NCI-H146 treated with DMSO at 0.1 percent for 48 hours (cell line): ENCODE results near the gene FLACC1.
"Not testable (repeated sequence)": the region's sequence is repeated elsewhere in the genome, so short reads cannot be mapped to it uniquely, and the experiment has no call there.

Experiments used
- DNase-seq: peaks from one replicate; lab custom pipeline; 2025; ENCODE audit not compliant: unreplicated experiment; lab: John Stamatoyannopoulos, UW

The FLACC1 gene

DNA sequence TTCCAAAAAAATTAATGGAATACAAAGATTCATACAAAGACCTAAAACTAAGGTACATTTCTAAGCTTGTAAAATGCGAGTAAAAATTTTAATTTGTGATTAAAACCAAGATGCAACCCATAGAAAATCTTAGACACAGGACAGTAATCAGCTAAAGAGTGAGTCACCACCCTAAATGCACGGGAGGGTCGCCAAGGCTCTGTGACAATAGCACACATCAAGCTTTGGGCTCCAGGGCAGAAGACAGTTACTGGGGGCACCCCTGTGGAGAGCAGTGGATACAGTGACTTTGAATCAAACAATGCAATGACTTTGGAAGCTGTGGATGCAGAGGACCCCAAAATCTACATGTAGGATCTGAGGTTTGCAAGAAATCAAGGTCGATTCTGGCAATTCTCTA is 7.5 kb downstream of the FLACC1 start:
- no peak for DNase-seq

DNA sequence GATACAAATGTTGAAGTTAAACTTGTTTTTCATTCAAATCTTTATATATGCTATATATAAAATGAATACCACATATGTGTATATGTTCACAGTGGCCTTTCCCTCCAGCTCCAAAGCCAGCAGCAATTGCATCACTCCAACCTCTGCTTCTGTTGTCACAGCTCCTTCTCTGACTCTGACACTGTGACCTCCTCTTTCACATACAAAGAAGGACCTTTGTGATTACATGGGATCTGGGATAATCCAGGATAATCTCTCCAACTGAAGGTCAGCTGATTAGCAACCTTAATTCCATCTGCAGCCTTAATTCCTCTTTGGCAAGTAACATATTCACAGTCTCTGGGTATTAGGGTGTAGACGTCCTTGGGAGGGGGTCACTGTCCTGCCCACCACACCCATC is 8.4 kb downstream of the FLACC1 start:
- DNase-seq: no peak

DNA sequence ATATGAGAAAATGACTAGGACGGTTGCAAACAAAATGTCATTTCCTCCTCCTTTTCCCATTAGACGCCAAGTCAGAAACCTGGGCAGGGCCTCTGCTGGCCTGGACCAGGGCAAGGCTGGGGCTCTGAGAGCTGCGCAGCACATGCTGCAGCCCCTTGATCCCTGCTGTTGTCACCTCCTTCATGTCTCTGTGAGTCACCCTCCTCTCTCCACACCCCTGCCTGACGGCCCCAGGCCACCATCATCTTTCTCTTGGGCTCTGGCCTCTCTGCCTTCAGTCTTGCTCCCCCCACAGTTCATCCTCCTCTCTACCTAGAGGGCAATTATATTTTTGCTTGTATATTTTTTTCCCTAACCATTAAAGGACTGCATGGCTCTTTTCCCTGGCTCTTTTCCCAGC is 10.0 kb downstream of the FLACC1 start:
- no peak for DNase-seq

DNA sequence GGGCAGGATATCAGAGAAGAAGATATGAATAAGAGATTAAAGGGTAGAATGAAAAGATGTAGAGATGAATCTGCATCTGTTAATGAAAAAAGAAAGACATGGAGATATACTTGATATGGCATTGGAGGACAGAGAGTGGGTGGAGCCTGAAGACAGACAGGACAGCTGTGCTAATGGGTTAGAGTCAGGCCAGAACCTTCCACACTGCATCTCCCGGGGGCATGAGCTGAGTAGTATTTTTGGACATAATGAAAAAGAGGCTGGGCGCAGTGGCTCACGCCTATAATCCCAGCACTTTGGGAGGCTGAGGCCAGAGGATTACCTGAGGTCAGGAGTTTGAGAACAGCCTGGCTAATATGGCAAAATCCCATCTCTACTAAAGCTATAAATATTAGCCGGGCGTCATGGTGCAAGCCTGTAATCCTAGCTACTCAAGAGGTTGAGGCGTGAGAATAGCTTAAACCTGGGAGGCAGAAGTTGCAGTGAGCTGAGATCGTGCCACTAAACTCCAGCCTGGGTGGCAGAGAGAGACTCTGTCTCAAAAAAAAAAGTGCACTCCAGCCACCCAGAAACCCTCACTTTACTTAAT is 11.4 kb downstream of the FLACC1 start:
- DNase-seq: no peak

DNA sequence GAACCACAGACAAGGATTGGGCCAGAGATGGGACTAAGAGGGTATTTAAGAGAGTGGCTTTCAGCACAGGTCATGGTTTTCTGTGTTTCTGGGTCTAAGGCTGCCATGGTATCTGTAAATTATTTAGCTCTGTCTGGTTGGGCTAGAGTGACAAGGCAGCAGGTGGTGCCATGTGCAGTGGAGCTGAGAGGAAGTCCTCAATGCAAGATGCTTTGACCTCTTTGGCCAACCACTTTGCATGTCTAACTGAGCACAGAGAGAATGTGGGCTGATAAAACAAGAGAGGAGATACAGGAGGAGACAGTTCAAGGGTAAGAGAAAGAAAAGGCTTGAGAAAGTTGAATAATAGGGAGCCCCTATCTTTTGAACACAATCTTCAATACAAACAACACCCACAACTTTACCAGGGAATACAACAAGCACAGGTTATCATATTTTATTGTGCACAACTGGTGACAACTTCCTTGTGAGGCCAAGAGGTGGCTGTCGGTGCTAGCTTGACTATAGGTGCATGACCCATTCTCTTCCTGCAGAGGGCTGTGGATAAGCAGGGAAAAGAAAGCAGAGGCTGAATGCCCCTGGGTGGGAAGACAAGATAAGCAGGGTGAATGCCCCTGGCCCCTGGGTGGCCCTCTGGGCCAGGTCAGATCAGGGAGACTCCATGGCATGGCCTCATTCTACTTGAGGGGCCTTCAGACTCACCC is 12.3 kb downstream of the FLACC1 start:
- no peak for DNase-seq

DNA sequence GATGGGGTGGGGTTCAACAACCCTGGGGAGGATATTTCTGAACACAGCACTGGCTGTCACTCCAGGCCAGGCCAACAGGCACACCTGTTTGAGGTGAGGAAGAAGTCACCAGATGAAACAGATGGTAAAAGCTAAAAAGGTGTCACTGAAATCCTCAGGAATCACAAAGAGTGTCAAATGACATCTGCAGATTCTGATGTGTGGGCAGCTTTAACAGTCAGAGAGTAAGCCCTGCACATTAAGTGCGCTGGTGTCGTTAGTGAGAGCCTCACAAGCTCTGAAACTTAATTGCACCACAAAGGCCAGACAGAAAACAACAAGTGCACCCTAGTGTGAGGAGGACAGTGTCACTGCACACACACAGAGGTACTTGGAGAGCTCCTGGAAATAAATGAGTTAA is 13.6 kb downstream of the FLACC1 start:
- no peak for DNase-seq

DNA sequence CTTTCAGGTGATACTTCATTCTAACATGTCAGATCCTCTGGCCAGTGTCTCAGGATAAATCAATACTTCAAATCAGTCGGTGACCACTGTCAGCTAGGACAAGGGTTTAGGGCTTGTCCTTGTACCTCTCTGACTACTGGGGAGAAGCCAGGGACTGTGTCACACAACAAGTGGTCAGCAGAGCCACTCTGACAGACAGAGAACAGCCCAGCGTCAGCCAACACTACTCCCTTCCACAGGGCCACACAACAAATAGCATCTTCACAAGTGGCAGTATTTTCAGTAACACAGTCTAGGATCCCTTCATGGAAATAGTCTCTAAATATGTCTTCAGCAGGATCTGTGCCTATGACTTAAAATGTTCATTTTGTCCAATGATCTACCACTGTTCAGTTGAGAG is 14.2 kb downstream of the FLACC1 start:
- no peak for DNase-seq

DNA sequence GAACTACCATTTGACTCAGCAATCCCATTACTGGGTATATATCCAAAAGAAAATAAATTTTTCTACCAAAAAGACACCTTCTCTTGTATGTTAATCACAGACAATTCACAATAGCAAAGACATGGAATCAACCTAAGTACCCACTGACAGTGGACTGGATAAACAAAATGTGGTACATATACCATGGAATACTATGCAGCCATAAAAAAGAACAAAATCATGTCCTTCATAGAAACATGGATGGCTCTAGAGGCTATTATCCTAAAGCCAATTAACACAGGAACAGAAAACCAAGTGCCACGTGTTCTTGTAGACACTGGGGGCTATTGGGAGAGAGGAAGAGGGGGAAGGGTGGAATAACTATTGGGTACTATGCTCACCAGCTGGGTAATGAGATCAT is 27.7 kb downstream of the FLACC1 start:
- no peak for DNase-seq

DNA sequence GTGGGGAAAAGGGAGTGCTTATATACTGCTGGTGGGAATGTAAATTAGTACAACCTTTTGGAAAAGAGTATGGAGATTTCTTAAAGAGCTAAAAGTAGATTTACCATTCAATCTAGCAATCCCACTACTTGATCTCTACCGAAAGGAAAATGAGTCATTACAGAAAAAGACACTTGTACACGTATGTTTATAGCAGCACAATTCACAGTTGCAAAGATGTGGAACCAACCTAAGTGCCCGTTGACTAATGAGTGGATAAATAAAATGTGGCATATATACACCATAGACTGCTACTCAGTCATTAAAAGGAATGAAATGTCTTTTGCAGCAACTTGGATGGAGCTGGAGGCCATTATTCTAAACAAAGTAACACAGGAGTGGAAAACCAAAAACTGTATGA is 29.5 kb downstream of the FLACC1 start:
- DNase-seq: no peak

DNA sequence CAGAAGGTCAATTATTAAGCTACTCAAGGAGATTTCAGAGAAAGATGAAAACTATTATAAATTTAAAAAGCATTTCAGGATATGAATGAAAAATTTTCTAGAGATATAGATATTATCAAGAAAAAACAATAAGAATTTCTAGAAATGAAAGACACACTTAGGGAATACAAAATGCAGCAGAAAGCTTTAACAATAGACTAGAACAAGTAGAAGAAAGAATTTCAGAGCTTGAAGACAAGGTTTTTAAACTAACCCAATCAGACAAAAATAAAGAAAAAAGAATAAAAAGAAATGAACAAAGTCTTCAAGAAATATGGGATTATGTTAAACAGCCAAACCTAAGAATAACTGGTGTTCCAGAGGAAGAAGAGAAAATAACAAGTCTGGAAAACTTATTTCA is 34.4 kb downstream of the FLACC1 start:
- DNase-seq: no peak

DNA sequence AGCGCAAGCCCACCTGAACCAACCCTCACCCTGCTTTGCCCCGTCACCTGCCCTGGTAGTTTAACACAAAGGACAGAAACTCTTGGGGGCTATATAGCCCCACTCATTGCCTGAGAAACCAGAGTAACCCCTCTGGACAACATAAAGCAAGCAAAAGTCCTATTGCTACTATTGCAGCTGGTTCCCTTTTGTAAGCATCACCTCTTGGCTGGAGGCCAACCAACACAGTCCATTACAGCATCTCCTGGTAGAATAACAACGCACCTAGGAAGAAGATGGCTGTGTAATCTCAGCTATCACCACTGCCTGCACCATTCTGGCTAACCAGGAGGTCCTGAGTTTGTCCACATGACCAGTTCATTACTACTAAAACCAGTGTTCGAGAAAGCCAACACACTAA is 36.4 kb downstream of the FLACC1 start:
- no peak for DNase-seq

DNA sequence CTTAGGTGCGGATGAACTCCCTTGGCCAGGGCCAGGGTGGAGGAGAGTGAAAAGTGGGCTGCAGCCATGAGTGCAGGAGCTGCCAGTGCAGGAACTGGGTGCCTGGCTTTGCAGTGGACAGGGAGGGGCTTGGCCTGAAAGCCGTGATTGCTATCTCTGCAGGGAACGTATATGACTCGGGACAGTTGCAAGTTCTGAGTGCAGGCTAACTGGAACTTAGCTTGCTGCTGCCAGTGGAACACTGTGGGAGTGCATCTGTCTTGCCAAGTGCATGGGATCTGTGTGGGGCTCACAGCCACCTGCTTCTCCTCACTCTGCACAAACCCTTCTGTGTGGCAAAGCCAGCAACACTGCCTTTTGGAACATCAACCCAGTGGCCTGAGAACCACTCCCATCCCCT is 36.9 kb downstream of the FLACC1 start:
- DNase-seq: no peak

DNA sequence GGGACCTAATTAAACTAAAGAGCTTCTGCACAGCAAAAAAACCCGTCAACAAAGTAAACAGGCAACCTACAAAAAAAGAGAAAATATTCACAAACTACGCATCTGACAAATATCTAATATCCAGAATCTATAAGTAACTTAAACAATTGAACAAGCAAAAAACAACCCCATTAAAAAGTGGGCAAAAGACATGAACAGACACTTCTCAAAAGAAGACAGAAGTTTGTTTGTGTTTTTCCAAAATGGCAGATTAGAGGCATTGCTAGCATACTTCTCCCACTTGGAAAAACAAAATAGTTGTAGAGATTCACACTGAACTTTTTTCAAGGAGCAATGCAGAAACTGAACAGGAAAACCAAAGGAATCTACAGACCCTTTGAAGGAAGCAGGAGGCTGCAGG is 37.6 kb downstream of the FLACC1 start:
- no peak for DNase-seq

DNA sequence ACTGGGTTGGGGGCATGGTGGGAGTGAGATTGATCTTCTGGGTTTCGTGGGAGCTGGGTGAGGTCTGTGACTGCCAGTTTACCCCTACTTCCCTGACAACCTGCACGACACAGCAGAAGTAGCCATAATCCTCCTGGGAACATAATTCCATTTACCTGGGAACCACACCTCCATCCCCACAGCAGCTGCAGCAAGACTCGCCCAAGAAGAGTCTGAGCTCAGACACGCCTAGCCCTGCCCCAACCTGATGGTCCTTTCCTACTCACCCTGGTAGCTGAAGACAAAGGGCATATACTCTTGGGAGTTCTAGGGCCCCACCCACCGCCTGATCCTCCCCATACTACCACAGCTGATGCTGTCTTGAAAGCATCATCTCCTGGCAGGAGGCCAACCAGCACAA is 43.8 kb downstream of the FLACC1 start:
- DNase-seq: no peak

DNA sequence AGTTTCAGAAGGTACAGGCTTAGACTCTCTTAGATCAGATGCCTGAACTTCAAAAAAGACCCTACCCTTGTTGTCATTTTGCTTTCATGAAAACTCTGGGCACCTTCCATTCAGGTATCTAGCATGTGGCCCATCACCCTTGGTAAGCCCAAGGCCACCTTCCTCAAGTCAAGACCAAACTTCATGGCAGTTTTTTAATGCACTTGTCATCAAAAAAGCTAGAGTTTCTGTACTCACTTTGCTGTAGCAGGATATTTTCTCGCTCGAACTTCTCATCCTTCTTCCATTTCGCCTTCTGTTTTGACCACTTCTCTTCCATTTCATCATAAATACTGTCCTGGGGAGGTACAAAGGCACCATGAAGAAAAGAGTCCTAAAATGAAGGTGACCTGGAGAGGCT is 48.2 kb downstream of the FLACC1 start:
- no peak for DNase-seq

DNA sequence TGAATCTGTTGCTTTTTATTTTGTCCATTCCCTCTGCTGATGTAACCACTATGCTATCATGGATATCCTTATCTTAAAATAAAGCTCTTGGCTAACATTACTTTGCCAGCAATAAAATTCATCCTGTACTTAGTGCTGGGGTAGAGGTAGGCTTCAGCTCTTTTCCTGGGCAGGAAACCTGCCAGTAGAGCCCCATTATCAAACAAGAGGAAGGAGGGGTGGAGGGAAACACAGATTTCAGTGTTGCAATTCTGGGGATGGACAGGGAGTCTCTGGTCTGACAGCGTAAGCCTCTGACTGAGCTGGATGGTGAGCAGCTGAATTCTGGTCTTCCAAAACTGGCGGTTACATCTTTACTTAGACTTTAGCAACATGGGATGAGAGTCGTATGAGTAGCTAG is 49.3 kb downstream of the FLACC1 start:
- DNase-seq: no peak

DNA sequence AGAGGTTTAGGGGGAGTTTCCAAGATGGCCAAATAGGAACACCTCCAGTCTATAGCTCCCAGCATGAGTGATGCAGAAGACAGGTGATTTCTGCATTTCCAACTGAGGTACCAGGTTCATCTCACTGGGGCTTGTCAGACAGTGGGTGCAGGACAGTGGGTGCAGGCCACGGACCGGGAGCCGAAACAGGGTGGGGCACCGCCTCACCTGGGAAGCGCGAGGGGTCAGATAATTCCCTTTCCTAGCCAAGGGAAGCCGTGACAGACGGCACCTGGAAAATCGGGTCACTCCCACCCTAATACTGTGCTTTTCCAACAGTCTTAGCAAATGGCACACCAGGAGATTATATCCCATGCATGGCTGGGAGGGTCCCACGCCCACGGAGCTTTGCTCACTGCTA is 57.2 kb downstream of the FLACC1 start:
- DNase-seq: not testable (repeated sequence)

DNA sequence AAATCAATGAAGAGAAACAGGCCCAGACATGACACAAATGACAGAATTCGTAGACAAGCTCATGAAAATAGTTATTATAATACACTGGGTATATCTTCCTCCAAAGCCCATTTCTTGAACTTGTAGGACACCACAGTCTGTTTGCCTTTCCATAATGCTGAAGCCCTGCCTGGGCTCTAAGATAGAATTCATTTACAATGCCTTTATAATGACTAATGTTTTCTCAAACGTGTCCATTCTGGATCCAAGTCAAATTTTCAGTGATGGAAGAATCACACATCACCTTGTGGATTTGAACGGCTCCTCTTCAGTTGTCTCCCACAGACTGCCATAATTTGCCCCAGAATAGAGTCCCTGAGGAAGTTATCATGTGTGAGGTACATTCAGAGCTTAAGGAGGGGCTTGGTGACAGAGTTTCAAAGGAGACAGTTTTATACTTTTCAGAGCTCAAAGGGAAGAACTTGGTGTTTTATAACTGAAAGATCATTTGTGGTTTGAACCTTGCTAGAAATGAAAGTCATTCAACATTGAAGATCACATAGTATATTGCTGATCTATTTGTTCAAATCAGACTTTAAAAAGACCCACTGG is 58.6 kb downstream of the FLACC1 start:
- no peak for DNase-seq

DNA sequence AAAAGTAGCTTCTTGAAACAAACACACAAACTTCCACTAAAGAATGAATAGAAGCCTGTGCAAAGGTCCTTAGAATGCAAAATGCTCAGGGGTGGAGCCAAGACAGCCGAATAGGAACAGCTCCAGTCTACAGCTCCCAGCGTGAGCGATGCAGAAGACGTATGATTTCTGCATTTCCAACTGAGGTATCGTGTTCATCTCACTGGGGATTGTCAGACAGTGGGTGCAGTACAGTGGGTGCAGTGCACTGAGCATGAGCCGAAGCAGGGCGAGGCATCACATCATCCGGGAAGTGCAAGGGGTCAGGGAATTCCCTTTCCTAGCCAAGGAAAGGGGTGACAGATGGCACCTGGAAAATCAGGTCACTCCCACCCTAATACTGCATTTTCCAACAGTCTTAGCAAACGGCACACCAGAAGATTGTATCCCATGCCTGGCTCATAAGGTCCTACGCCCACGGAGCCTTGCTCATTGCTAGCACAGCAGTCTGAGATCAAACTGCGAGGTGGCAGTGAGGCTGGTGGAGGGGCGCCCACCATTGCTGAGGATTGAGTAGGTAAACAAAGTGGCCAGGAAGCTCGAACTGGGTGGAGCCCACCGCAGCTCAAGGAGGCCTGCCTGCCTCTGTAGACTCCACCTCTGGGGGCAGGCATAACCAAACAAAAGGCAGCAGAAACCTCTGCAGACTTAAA is 66.5 kb downstream of the FLACC1 start:
- DNase-seq: not testable (repeated sequence)

DNA sequence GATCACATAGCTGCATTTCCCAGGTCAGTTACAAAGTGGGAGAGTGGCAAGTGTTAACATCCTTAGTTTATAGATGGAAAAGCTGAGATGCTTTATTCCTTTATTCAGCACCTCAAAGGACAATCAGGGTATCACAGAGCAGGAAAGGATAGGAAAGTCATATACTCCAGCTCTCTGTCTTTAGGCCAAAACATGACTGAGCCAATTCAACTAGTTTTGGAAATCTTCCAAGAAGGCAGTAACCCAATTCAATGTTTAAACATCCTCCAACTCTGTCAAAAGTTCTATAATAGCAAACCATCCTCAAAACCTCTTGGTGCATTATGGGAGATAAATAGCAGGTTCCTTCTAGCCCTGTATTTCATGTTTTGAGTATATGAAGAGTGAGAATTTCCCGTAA is 71.6 kb downstream of the FLACC1 start:
- DNase-seq: no peak

DNA sequence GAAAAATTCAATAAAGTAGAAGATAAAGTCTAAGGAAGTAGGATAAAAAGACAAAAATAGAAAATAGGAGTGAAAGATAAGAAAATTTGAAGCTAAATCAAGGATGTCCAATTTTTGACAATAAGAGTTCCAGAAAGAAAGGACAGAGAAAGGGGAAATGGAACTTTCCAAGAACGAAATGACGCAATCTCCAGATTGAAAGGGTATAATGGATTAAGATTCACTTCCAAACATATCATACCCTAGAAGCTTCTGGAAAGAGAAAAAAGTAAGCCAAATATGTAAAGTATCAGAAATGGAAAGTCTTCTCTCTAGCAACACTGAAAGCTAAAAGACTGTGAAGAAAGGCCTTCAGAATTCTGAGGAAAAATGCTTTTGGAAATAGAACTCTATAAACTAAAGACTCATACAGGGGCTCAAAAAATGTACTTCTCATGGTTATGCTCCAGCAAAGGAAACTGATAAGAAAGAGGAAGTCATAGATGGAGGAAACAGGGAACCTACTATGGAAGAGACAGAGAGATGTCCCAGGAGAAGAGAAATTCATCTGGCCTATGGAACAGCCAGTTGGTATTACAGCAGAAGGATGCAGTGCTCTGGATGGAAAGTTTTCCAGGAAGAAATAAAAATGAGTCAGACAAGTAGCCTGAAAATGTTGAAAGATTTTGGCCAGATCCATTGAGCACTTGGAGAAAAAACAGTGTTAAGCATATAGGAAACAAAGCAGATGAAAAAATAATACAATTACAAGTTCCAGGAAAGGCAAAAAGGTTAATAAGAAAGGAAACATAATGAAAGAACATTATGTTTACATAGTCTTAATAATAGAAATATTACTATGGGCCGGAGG is 76.7 kb downstream of the FLACC1 start:
- DNase-seq: no peak
